GM12865 (cell line): ENCODE data around the gene IKZF3.

ENCODE experiments used
- DNase-seq: peaks from one replicate; pipeline ENCODE4 v3.0.0; 2010; ENCODE audit warnings: low read depth
- H3K4me3 ChIP-seq: 2 replicates; pipeline ENCODE4 v1.5.1; 2011; ENCODE audit warnings: mild to moderate bottlenecking, low read depth, low read length, control low read depth
- TF ChIP-seq, protein P1 (sequence below): IDR thresholded peaks from 2 replicates; pipeline ENCODE4 v1.5.1; 2011; ENCODE audit warnings: low read length, control low read depth, low read depth, inconsistent platforms; ENCODE audit not compliant: insufficient read depth; ENCODE audit errors: missing control alignments

Gene IKZF3

DNA sequence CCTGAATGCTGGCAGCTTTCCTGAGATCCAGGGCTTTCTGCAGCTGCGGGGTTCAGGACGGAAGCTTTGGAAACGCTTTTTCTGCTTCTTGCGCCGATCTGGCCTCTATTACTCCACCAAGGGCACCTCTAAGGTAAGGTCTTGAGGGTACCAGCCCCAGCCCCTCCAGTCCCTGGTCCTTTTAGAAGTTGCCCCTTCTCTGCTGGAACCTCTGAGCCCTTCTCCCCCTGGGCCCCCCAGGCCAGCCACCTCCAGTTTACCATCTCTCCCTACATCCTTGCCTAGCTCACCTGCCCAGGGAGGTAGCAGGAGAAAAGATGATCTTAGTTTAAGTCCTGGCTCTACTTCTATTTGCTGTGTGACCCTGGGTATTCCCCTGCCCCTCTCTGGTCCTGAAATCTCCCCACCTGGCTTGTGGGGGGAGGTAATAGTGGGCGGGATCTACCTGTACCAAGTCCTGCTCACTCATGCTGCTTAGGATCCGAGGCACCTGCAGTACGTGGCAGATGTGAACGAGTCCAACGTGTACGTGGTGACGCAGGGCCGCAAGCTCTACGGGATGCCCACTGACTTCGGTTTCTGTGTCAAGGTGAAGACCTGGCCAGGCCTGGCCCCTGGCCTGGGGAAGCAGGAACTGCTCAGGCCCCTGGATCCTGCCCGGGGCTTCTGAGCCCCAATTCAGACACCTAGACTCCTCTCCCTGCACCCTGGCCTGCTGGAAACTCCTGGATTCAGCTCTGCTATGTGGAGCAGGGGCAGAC is 119.9 kb downstream of the IKZF3 start:
- TF ChIP-seq, protein P1, sequence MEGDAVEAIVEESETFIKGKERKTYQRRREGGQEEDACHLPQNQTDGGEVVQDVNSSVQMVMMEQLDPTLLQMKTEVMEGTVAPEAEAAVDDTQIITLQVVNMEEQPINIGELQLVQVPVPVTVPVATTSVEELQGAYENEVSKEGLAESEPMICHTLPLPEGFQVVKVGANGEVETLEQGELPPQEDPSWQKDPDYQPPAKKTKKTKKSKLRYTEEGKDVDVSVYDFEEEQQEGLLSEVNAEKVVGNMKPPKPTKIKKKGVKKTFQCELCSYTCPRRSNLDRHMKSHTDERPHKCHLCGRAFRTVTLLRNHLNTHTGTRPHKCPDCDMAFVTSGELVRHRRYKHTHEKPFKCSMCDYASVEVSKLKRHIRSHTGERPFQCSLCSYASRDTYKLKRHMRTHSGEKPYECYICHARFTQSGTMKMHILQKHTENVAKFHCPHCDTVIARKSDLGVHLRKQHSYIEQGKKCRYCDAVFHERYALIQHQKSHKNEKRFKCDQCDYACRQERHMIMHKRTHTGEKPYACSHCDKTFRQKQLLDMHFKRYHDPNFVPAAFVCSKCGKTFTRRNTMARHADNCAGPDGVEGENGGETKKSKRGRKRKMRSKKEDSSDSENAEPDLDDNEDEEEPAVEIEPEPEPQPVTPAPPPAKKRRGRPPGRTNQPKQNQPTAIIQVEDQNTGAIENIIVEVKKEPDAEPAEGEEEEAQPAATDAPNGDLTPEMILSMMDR = no peak
- DNase-seq = no peak

DNA sequence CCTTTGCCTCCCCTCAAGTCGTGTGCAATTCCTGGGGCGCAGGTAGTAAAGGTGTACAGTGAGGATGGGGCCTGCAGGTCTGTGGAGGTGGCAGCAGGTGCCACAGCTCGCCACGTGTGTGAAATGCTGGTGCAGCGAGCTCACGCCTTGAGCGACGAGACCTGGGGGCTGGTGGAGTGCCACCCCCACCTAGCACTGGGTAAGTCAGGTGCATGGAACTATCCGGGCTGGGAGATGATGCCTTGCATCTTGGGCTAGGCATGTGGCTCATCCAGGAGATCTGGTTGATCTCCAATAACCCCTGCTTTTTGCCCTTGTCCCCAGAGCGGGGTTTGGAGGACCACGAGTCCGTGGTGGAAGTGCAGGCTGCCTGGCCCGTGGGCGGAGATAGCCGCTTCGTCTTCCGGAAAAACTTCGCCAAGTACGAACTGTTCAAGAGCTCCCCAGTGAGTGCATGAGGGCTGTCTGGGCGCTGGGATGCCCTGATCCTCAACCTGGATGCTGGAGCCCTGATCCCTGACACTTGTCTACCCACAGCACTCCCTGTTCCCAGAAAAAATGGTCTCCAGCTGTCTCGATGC is 121.2 kb downstream of the IKZF3 start:
- TF ChIP-seq, protein P1 = no peak
- DNase-seq = no peak
- no peak overlapping the region for H3K4me3 ChIP-seq

More for the DNA sequence above, 119.9 kb downstream of the IKZF3 start:
- H3K4me3 ChIP-seq = no peak overlapping the region

DNA sequence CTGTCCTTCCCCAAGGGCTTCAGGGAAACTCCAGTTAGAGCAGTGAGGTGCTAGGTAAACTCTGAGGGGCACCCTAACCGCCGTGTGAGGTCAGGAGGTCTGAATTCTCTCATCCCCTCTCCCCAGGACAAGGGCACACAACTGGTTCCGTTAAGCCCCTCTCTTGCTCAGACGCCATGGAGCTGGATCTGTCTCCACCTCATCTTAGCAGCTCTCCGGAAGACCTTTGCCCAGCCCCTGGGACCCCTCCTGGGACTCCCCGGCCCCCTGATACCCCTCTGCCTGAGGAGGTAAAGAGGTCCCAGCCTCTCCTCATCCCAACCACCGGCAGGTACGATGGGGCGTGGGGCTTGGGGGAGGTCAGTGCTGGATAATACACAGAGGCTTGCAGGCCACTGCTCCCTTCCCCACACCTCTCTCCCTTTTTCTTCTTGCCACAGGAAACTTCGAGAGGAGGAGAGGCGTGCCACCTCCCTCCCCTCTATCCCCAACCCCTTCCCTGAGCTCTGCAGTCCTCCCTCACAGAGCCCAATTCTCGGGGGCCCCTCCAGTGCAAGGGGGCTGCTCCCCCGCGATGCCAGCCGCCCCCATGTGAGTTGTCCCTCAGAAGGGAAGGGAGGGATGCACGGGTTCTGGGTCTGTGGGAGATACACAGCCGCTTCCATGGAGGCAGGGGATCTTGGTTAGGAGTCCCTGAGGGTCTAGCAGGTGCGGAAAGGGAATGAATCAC is 121.8 kb downstream of the IKZF3 start:
- TF ChIP-seq, protein P1 = no peak
- H3K4me3 ChIP-seq = no peak overlapping the region
- DNase-seq = no peak

DNA sequence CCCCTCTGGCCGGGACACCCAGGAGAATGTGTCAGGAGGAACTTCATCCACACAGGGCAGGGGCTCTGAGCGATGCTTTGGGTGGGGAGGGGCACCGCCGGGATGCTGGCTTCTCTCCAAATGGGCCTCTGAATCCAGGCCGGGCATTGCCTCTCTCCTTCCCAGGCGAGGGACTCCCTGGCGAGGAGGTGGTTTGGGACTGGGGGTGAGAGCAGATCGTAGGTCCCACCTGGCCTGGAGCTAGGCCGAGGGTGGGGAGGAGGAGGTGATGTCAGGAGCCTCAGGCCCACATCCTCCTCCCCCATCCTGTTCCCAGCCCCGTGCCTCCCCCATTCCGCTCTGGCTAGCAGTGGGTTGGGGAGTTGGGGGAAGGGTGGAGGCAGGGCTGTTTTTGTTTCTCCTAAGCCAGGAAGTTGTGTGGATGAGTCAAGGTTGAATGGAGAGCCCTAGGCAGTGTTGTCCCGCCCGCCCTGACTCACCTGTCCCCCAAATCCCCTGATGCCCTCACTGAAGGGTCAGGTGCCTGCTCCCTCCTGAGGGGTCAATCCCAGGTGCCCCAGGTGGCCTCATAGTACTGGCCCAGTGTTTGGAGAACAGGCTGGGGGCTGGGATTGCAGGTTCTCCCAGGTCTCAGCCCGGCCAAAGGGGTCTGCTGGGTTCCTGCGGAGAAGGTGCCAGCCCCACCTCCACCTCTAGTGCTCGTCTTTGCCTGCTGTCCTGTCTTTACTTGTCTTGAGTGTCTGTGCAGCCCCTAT is 123.6 kb downstream of the IKZF3 start:
- H3K4me3 ChIP-seq = no peak overlapping the region
- TF ChIP-seq, protein P1 = no peak
- no peak for DNase-seq

DNA sequence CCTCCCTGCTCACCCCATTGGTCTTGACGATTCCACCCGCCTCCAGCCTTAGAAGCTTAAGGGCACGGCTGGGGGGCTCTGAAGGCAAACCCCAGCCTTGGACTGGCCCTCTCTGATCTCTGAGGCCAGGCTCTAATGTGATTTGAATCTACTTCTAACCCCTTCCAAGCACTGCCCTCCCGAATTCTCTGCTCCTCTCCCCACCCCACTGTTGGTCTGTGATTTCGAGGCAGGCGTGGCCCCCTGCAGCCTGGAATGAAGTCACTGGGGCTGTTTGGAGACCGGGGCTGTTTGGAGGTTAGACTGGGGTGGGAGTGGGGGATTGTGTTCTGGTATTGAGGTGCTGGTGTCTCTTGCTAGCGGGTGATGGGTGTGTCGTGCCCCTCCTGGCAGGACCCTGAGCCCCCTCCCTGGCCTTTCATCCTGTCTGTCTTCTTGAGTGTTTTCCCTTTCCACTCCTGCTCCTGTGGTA is 124.2 kb downstream of the IKZF3 start:
- TF ChIP-seq, protein P1 = no peak
- H3K4me3 ChIP-seq = no peak overlapping the region
- DNase-seq = no peak

DNA sequence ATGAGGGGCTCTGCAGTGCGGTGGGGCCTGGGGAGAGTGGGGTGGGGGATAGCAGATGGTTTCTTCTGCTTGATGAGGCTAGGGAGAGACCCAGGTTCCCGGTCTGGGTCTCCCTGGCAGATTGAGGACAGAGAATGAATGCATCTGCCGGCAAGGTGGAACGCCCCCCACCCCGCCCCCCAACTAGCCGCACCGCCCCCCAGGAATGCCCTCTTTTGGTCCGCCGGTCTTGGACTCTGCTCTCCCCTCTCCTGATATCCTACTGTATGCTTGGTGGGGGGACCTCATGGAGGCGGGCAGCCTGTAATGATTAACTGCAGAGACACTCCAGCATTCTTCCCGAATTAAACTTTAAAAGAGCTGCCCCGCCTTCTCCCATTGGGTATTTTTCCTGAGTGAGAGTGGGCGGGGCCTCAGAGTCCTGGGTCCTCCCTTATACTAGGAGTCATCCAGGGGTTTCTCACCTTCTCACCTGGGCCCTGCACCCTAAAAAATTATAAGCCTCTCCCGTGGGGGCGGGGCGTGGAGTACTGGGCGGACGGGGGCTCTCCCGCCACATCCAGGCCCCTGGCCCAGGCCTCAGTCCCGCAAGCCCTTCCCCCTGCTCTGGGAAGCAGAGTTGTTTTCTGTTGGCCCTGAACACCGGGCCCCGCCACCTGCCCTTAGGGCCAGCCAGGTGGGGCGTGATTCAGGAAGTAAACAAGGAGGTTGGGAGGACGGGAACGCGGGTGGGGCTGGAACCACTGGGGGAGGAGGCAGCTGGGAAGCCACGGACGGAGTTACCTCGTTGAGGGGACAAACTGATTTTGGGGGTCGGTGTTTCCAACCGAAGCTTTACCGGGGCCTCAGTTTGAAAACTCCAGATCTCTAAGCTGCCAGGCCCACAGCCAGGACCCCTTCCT is 124.9 kb downstream of the IKZF3 start:
- no peak for DNase-seq
- H3K4me3 ChIP-seq = no peak overlapping the region
- TF ChIP-seq, protein P1 = no peak
